HPDE6-E6E7 (cell line): ENCODE measurements around the gene ACOT13.
"Not testable (repeated sequence)": the region's sequence is repeated elsewhere in the genome, so short reads cannot be mapped to it uniquely, and the experiment has no call there.

Experiments used
- DNase-seq: peaks from one replicate; pipeline ENCODE4 v3.0.0; 2011; ENCODE audit warnings: missing footprints; ENCODE audit errors: extremely low spot score

ACOT13 gene

DNA sequence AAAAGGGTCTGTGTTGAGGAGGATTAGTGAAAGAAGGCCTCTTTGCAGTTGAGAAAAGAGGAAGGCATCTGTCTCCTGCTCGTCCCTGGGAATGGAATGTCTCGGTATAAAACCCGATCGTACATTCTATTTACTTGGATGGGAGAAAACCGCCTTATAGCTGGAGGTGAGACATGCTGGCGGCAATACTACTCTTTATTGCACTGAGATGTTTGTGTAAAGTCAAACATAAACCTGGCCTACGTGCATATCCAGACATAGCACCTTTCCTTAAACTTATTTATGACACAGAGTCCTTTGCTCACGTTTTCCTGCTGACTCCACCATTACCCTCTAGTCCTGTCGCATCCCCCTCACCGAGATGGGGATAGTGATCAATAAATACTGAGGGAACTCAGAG, 4.6 kb upstream of the ACOT13 start:
- DNase-seq = no peak

GRCh38 chr6:24663189-24663588, 3.7 kb upstream of the ACOT13 start:
- no peak for DNase-seq

GRCh38 chr6:24664046-24664987, 2.6 kb upstream of the ACOT13 start:
- no peak for DNase-seq

GRCh38 chr6:24666097-24666640, 708 bp upstream of the ACOT13 start:
- peak; percentile 47 for DNase-seq

- peak; percentile 22 for DNase-seq
Measured at GRCh38 chr6:24667378-24667803, 514 bp downstream of the ACOT13 start.

DNA sequence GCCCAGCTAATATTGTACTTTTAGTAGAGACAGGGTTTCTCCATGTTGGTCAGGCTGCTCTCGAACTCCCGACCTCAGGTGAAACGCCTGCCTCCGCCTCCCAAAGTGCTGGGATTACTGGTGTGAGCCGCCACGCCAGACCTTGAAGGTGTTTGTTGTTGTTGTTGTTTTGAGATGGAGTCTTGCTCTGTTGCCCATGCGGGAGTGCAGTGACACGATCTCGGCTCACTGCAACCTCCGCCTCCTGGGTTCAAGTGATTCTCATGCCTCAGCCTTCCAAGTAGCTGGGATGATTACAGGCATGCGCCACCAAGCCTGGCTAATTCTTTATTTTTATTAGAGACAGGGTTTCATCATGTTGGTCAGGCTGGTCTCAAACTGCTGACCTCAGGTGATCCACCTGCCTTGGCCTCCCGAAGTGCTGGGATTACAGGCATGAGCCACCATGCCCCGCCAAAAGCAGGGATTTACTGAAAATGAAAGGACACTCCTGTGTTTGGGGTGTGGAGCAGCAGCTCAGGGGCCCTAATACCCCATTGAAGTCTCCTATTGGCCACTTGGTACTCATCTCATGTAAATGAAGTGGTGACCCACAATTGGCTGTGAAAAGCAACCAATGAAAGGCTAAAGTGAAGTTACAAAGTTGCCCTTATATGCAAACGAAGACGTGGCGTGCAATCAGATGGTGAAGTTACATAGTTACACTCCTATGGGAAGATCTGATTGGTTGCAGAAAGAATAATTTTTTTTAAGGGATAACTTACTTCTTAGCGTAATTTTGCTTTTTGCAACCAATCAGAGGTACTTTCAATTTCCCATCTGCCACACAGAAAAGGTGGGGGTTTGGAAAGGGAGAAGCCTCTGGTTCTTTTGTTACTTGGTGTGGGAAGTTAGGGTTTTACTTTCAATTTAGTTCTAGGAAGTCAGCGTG, 1.5 kb downstream of the ACOT13 start:
- DNase-seq = not testable (repeated sequence)

DNA sequence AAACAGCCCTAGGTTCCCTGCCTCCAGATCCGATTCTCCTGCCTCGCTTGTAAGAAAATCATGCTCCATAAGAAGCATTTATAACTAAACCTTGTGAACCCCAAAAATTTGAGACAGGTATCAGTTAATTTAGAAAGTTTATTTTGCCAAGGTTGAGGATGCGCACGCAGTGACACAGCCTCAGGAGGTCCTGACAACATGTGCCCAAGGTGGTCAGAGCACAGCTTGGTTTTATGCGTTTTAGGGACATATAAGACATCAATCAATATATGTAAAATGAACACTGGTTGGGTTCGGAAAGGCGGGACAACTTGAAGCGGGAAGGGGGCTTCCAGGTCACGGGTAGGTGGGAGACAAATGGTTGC, 2.1 kb downstream of the ACOT13 start:
- DNase-seq = no peak

DNA sequence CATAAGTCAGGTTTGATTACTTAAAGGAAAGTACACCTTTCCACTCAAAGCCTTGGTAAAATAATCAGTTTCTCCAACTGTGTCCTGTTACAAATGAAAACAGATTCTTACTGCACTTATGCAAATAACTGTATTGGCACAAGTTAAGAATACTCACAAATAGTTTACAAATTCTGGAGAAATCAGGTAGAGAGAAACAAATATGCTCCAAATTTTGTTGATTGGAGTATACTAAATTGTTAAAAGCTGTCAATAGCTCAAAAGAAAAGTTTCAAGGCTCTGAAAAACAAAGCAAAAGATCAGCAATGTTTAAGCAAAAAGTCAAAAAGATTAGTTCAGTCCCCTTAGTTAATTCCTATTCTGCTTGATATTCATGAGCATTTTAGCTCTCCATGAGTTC, 3.6 kb downstream of the ACOT13 start:
- DNase-seq = not testable (repeated sequence)

- DNase-seq = not testable (repeated sequence)
Measured at GRCh38 chr6:24671077-24671476, 4.2 kb downstream of the ACOT13 start.

DNA sequence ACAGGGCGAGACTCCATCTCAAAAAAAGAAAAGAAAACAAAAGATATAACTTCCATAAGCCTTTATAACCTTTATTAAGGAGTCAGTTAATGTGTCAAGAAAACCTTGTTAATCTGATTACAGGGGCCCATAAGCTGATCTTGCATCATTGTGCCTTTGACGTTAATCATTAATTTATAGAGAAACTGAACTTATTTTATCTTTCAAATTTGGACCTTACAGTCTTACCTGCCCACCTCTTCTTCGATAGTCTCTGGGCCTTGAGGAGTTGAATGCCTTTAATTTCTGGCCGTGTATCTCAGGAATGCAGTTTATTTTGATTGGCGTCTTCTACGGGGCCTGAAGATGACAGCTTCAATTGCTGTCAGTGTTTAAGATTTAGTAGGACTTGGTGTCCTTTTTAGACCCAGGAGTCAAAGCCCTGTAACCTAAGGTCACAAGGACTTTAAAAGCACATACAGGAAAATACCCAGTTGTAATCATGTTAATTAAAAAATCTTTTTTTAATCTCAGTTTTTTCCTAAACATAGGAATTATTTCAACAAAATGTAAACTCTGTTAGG, 5.8 kb downstream of the ACOT13 start:
- no peak for DNase-seq

- no peak for DNase-seq
Measured at GRCh38 chr6:24673625-24674024, 6.7 kb downstream of the ACOT13 start.

DNA sequence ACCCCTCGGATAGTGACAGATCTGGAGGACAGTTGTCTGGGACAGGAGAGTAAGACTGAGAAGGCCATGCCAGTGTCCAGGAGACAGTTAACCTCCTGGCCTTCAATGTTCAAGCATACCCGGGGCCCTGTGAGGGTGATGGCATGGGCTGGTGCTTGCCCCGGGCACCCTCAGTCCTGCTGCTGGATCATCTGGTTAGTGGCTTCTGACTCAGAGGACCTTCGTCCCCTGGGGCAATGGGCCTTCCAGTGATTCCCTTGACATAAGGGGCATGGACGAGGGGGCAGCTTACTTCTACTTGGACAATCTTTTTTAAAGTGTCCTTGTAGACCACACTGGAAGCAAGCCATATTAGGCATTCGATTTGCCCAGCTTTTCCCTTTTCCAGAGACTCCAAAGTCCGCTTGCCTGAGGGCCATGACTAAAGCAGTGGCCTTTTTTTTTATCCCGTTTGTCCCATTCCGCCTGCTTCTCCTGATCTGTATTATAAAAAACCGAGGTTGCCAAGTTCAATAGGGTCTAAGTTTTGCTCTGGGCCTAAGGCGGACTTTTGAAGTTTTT, 12.0 kb downstream of the ACOT13 start:
- not testable (repeated sequence) for DNase-seq

DNA sequence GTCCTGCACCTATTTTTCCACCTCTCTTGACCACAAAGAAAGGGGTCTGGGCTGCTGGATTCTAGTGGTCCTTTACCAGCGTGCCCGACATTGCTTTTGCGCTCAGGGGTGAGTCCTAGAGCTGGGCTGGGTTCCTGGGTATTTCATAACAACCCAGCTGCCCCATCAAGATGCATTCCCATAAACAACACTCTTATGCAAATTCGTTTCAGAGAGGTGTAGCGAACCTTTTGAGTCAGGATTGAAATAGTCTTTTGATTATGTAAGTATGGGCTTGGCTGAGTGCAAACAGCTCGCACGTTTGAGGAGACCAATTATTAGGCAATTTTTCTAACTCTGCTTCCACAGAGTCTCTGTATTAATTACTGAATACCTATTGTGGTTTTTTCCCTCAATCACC, 13.7 kb downstream of the ACOT13 start:
- no peak for DNase-seq

DNA sequence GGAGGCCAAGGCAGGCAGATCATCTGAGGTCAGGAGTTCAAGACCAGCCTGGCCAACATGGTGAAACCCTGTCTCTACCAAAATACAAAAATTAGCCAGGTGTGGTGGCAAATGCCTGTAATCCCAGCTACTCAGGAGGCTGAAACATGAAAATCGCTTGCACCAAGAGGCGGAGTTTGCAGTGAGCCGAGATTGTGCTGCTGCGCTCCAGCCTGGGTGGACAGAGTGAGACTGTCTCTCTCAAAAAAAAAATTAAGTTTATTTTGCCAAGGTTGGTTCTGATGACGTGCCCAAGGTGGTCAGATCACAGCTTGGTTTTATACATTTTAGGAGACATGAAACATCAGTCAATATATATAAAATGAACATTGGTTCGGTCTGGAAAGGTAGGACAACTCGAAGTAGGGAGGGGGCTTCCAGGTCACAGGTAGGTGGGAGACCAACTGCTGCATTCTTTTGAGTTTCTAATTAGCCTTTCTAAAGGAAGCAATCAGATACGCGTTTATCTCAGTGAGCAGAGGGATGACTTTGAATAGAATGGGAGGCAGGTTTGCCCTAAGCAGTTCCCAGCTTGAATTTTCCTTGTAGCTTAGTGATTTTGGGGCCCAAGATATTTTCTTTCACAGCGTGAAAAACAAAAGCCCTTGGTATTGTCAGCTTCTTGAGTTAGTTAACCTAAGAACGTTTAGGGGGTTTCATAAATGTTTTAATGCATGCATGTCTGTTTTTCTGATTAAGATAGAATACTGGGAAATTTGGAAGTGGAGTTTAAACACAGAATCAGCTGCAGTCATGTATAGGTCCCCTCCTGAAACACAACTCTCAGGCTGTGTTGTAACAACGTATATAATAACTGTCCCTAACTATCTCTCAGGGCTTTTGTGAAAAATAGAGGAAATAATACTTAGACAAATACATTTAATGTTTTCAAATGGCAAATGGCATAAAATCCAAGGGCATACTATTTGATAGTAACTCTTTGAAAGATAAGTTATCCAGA, 16.7 kb downstream of the ACOT13 start:
- no peak for DNase-seq

DNA sequence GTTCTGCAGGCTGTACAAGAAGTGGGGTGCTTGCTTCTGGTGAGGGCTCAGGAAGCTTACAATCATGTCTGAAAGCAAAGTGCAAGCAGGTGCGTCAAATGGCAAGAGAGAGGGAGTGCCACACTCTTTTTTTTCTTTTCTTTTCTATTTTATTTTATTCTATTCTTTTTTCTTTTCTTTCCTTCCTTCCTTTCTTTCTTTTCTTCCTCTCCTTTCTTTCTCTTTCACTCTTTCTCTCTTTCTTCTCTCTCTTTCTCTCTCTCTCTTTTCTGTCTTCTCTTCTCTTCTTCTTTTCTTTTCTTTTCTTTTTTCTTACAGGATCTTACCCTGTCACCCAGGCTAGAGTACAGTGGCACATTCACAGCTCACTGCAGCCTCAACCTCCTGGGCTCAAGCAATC, 19.5 kb downstream of the ACOT13 start:
- DNase-seq = no peak

- DNase-seq = no peak
Measured at GRCh38 chr6:24686946-24687345, 20.1 kb downstream of the ACOT13 start.

- DNase-seq = no peak
Measured at GRCh38 chr6:24689964-24690363, 23.1 kb downstream of the ACOT13 start.

- DNase-seq = no peak
Measured at GRCh38 chr6:24690593-24690992, 23.7 kb downstream of the ACOT13 start.

DNA sequence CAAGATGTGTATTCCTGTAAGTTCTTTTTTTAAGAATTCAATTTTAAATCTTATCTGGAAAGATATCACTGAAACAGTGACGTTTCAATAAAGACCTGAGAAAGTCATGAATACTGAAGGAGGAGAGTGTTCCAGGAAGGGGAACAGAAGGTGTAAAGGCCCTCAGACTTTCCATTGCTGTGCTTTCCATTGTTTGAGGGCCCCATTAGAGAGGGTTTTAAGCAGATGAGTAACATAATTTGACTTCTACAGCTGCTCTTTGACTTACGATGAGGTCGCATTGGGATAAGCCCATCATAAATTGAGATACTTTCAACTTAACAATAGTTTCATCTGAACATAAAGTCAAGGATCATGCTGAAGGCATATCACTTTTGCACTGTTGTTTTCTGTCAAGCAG, 24.7 kb downstream of the ACOT13 start:
- no peak for DNase-seq

DNA sequence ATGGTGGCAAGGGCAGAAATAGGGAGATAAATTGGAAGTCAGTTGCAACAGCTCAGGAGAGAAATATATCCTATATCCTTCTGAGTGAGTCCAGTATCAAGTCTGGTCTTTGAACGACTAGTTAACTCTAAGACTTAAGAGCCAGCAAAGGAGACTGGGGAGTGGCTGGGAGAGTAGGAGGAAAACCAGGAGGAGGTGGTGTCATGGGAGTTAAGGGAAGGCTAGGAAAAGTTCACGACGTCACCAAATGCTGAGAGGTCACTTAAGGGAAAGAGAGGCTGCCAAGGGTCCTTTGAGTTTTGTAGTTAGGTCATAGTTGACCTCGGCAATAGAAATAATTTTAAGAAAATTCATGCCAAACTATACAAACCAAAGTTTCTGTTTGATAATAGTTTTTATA, 25.1 kb downstream of the ACOT13 start:
- no peak for DNase-seq
